ENCODE measurements around the gene LRRC8D.

Gene LRRC8D

GRCh38 chr1:89850844-89851415 is 30.1 kb downstream of the LRRC8D start:
- no peaks in the 10 kb centered on the region for H3K9me3 Mint-ChIP-seq
- peaks cover 25% of the 10 kb centered on the region for H3K4me1 Mint-ChIP-seq (ENCODE audit: low read depth)
- DNase-seq (ENCODE audit: low spot score) = no peak
- no peak overlapping the region for H3K4me3 Mint-ChIP-seq
- no peaks in the 10 kb centered on the region for H3K27me3 Mint-ChIP-seq (ENCODE audit: low read depth)
- H3K27ac Mint-ChIP-seq = no peak overlapping the region
- H3K36me3 Mint-ChIP-seq (ENCODE audit: low read depth) = peaks cover 37% of the 10 kb centered on the region

GRCh38 chr1:89854140-89854539 is 33.3 kb downstream of the LRRC8D start:
- no peaks in the 10 kb centered on the region for H3K27me3 Mint-ChIP-seq (ENCODE audit: low read depth)
- no peak overlapping the region for H3K4me3 Mint-ChIP-seq
- no peak overlapping the region for H3K27ac Mint-ChIP-seq
- H3K36me3 Mint-ChIP-seq (ENCODE audit: low read depth) = peaks cover 20% of the 10 kb centered on the region
- H3K9me3 Mint-ChIP-seq = no peaks in the 10 kb centered on the region
- H3K4me1 Mint-ChIP-seq (ENCODE audit: low read depth) = peaks cover 10% of the 10 kb centered on the region
- DNase-seq (ENCODE audit: low spot score) = no peak

- Mint-ChIP-seq H3K4me3 (no peak overlapping the region), H3K27ac (peak overlapping the region; percentile 90), H3K27me3 (ENCODE audit: low read depth) (no peaks in the 10 kb centered on the region), H3K36me3 (ENCODE audit: low read depth) (peaks cover 17% of the 10 kb centered on the region), H3K4me1 (ENCODE audit: low read depth) (peaks cover 6% of the 10 kb centered on the region), H3K9me3 (no peaks in the 10 kb centered on the region)
- no peak for DNase-seq (ENCODE audit: low spot score)
These were observed 34.7 kb downstream of the LRRC8D start for GRCh38 chr1:89855413-89856123.

- Mint-ChIP-seq H3K27me3 (ENCODE audit: low read depth) (no peaks in the 10 kb centered on the region), H3K36me3 (ENCODE audit: low read depth) (peaks cover 37% of the 10 kb centered on the region), H3K27ac (peak overlapping the region; percentile 47), H3K4me3 (peak overlapping the region; percentile 41), H3K4me1 (ENCODE audit: low read depth) (peaks cover 31% of the 10 kb centered on the region), H3K9me3 (no peaks in the 10 kb centered on the region)
- no peak for DNase-seq (ENCODE audit: low spot score)
These were observed 42.5 kb downstream of the LRRC8D start for GRCh38 chr1:89863165-89863830.

- Mint-ChIP-seq H3K27ac (no peak overlapping the region), H3K4me3 (no peak overlapping the region), H3K27me3 (ENCODE audit: low read depth) (no peaks in the 10 kb centered on the region), H3K9me3 (no peaks in the 10 kb centered on the region), H3K4me1 (ENCODE audit: low read depth) (peaks cover 42% of the 10 kb centered on the region), H3K36me3 (ENCODE audit: low read depth) (peaks cover 47% of the 10 kb centered on the region)
- no peak for DNase-seq (ENCODE audit: low spot score)
These were observed 44.9 kb downstream of the LRRC8D start for GRCh38 chr1:89865498-89866382.

GRCh38 chr1:89866568-89866967 is 45.7 kb downstream of the LRRC8D start:
- DNase-seq (ENCODE audit: low spot score) = no peak
- Mint-ChIP-seq H3K36me3 (ENCODE audit: low read depth) (peaks cover 50% of the 10 kb centered on the region), H3K27ac (no peak overlapping the region), H3K9me3 (no peaks in the 10 kb centered on the region), H3K4me3 (no peak overlapping the region), H3K27me3 (ENCODE audit: low read depth) (no peaks in the 10 kb centered on the region), H3K4me1 (ENCODE audit: low read depth) (peaks cover 45% of the 10 kb centered on the region)

- no peak overlapping the region for H3K27ac Mint-ChIP-seq
- H3K4me3 Mint-ChIP-seq = no peak overlapping the region
- H3K4me1 Mint-ChIP-seq (ENCODE audit: low read depth) = peaks cover 26% of the 10 kb centered on the region
- H3K36me3 Mint-ChIP-seq (ENCODE audit: low read depth) = peaks cover 35% of the 10 kb centered on the region
- H3K27me3 Mint-ChIP-seq (ENCODE audit: low read depth) = no peaks in the 10 kb centered on the region
- no peaks in the 10 kb centered on the region for H3K9me3 Mint-ChIP-seq
- no peak for DNase-seq (ENCODE audit: low spot score)
These were observed 50.2 kb downstream of the LRRC8D start for GRCh38 chr1:89870998-89871397.

- DNase-seq (ENCODE audit: low spot score) = no peak
- Mint-ChIP-seq H3K27me3 (ENCODE audit: low read depth) (no peaks in the 10 kb centered on the region), H3K4me3 (no peak overlapping the region), H3K27ac (no peak overlapping the region), H3K9me3 (no peaks in the 10 kb centered on the region), H3K36me3 (ENCODE audit: low read depth) (peaks cover 36% of the 10 kb centered on the region), H3K4me1 (ENCODE audit: low read depth) (peaks cover 24% of the 10 kb centered on the region)
These were observed 51.1 kb downstream of the LRRC8D start for GRCh38 chr1:89871768-89872473.

- Mint-ChIP-seq H3K27ac (no peak overlapping the region), H3K27me3 (ENCODE audit: low read depth) (no peaks in the 10 kb centered on the region), H3K4me1 (ENCODE audit: low read depth) (peaks cover 21% of the 10 kb centered on the region), H3K36me3 (ENCODE audit: low read depth) (peaks cover 36% of the 10 kb centered on the region), H3K4me3 (no peak overlapping the region), H3K9me3 (no peaks in the 10 kb centered on the region)
- DNase-seq (ENCODE audit: low spot score) = no peak
These were observed 51.7 kb downstream of the LRRC8D start for GRCh38 chr1:89872567-89872966.

- Mint-ChIP-seq H3K27me3 (ENCODE audit: low read depth) (no peaks in the 10 kb centered on the region), H3K36me3 (ENCODE audit: low read depth) (peaks cover 34% of the 10 kb centered on the region), H3K27ac (no peak overlapping the region), H3K4me3 (no peak overlapping the region), H3K9me3 (no peaks in the 10 kb centered on the region), H3K4me1 (ENCODE audit: low read depth) (peaks cover 21% of the 10 kb centered on the region)
- no peak for DNase-seq (ENCODE audit: low spot score)
These were observed 52.5 kb downstream of the LRRC8D start for GRCh38 chr1:89873288-89873687.

GRCh38 chr1:89873770-89874169 is 52.9 kb downstream of the LRRC8D start:
- Mint-ChIP-seq H3K4me3 (no peak overlapping the region), H3K27ac (no peak overlapping the region), H3K4me1 (ENCODE audit: low read depth) (peaks cover 21% of the 10 kb centered on the region), H3K36me3 (ENCODE audit: low read depth) (peaks cover 33% of the 10 kb centered on the region), H3K9me3 (no peaks in the 10 kb centered on the region), H3K27me3 (ENCODE audit: low read depth) (no peaks in the 10 kb centered on the region)
- DNase-seq (ENCODE audit: low spot score) = no peak

GRCh38 chr1:89876463-89876862 is 55.6 kb downstream of the LRRC8D start:
- Mint-ChIP-seq H3K4me1 (ENCODE audit: low read depth) (peaks cover 8% of the 10 kb centered on the region), H3K9me3 (peaks cover 17% of the 10 kb centered on the region), H3K4me3 (no peak overlapping the region), H3K27ac (no peak overlapping the region), H3K27me3 (ENCODE audit: low read depth) (no peaks in the 10 kb centered on the region), H3K36me3 (ENCODE audit: low read depth) (peaks cover 37% of the 10 kb centered on the region)
- no peak for DNase-seq (ENCODE audit: low spot score)

- no peak for DNase-seq (ENCODE audit: low spot score)
- H3K27me3 Mint-ChIP-seq (ENCODE audit: low read depth) = no peaks in the 10 kb centered on the region
- peaks cover 46% of the 10 kb centered on the region for H3K36me3 Mint-ChIP-seq (ENCODE audit: low read depth)
- no peak overlapping the region for H3K27ac Mint-ChIP-seq
- H3K4me1 Mint-ChIP-seq (ENCODE audit: low read depth) = peaks cover 5% of the 10 kb centered on the region
- no peak overlapping the region for H3K4me3 Mint-ChIP-seq
- peaks cover 24% of the 10 kb centered on the region for H3K9me3 Mint-ChIP-seq
These were observed 56.9 kb downstream of the LRRC8D start for GRCh38 chr1:89877756-89878155.

Measured in T-helper 2 cell treated with Interferon-gamma antibody and Interleukin-4, amounts not matched to agents 5 μg/mL and 100 μg/mL, for 36 hours (primary cell).